Neural cell (in vitro differentiated cells): ENCODE measurements around the gene FKBP1A.

Experiments
- CTCF ChIP-seq: fragments of 450-650 bp; IDR thresholded peaks from 2 replicates; pipeline ENCODE4 v1.5.1; 2014; ENCODE audit warnings: antibody characterized with exemption, mild to moderate bottlenecking, moderate library complexity; ENCODE audit not compliant: poor library complexity, severe bottlenecking
- EP300 ChIP-seq: fragments of 450-650 bp; conservative IDR thresholded peaks from 2 replicates; pipeline ENCODE4 v1.6.1; 2014; ENCODE audit warnings: antibody characterized with exemption, mild to moderate bottlenecking, moderate library complexity; ENCODE audit not compliant: poor library complexity, severe bottlenecking
- POLR2AphosphoS5 ChIP-seq: IDR thresholded peaks from 2 replicates; pipeline ENCODE4 v1.6.1; 2012
- RAD21 ChIP-seq: fragments of 450-650 bp; conservative IDR thresholded peaks from 2 replicates; pipeline ENCODE4 v1.6.1; 2014; ENCODE audit warnings: antibody characterized with exemption, mild to moderate bottlenecking, moderate library complexity
- REST ChIP-seq: IDR thresholded peaks from 2 replicates; pipeline ENCODE4 v1.6.1; 2012; ENCODE audit warnings: borderline replicate concordance

- TF ChIP-seq CTCF (peak; percentile 71), REST (no peak), EP300 (no peak), RAD21 (peak; percentile 65), POLR2AphosphoS5 (no peak)
Observed at GRCh38 chr20:1437235-1437904, 44.5 kb upstream of the FKBP1A start.
